OCI-M2 (cell line): Measurements from ENCODE around the gene ETFRF1.

Source experiments
- DNase-seq: peaks from one replicate; lab custom pipeline; 2025; ENCODE audit not compliant: unreplicated experiment; lab: John Stamatoyannopoulos, UW

Gene ETFRF1

GRCh38 chr12:25208554-25208953 lies 13.5 kb downstream of the ETFRF1 start:
- DNase-seq: no peak

DNA sequence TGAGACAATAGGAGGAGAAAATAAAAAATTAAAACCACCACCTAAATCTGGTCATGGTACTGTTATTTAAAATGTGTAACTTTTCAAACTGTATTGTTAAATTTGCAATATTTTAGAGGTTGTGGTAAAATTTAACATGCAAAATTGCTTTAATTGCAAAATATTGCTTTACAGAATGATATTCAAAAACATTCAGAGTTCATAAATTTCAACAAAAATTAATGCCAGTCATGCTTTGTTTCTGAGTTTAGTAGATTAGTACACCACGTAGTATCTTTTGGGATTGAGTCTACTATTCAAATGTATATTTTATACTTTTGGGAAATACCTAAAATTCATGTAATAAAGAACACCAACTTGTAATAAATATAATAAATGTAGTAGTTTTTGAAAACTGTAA lies 18.3 kb downstream of the ETFRF1 start:
- no peak for DNase-seq

GRCh38 chr12:25236190-25236589 lies 41.2 kb downstream of the ETFRF1 start:
- DNase-seq: no peak

DNA sequence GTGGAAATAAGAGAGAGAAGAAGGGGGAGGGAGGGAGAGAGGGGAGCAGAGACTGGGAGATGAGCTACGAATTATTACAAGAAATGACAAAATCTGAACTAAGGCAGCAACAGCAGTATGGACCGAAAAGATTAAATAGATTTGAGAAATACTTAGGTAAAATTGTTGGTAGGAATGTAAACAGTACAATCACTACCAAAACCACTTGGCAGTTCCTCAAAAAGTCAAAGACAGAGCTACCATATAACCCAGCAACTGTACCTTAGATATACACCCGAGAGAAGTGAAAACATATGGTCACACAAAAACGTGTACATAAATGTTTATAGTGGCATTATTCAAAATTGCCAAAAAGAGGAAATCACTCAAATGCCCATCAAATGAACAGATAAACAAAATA lies 41.6 kb downstream of the ETFRF1 start:
- DNase-seq: no peak

GRCh38 chr12:25241167-25242020 lies 46.4 kb downstream of the ETFRF1 start:
- DNase-seq: no peak

DNA sequence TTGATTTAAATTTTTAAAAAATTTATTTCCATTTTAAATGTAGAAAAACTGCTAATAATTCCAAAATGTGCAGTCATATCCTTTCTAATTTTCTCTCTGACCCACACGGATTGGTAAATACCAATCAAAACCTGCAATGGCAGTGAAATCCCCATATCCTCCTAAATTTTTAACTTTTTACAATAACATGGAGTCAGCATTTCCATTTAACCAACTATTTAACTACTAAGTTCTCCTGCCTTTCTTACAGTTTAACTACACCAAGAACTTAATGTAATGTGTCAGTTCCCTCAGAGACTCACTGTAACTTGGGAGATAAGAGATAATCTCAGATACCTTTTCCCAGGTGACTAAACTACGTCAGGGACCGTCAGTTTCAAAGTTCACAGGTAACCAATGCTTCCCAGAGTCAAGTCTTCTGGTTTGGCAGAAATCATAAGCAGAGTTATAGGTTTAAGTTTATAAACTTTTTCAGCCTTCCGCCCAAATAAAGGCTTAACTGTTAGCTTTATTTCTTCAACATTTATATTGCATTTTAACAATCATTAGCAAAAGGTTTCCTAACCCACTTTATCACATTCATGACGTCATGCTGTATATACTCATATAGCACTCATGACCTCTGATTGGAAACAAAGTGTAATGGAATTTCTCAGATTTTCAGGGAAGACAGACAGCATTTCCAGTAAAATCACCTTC lies 48.1 kb downstream of the ETFRF1 start:
- no peak for DNase-seq

DNA sequence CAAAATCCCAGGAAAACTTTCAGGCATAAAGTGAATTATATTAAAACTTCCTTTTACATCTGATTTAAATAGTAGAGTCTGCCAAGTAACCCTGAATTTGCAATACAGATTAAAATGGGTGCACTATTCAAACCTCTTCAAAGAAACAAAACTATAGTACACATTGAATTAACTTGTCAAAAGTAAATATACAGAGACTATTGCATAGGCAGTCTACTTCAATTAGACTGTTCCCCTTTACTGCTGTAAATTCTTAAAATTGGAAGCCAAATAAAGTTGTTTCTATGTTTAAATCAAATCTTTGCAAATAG lies 48.6 kb downstream of the ETFRF1 start:
- no peak for DNase-seq

- no peak for DNase-seq
Measured at GRCh38 chr12:25245491-25245890, 50.5 kb downstream of the ETFRF1 start.

GRCh38 chr12:25248137-25248536 lies 53.1 kb downstream of the ETFRF1 start:
- no peak for DNase-seq

DNA sequence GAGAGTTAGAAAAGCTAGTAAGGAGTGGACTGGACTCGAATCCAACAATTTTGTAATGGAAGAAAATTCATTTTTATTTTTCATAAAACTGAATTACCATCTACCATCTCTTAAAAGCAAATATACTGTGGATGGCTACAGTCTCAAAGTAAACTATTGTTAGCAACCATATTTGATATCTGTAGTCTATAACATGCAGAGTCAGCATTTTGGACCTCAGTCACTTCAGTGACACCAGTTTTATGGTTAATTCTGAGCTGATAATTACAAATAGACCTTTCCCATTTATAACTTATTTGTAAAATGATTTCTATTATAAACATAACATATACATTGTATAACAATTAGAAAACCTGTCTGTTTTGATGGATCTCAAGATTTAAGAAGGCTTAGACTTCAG lies 53.7 kb downstream of the ETFRF1 start:
- DNase-seq: no peak

- no peak for DNase-seq
Measured at GRCh38 chr12:25249931-25250738, 55.1 kb downstream of the ETFRF1 start.

DNA sequence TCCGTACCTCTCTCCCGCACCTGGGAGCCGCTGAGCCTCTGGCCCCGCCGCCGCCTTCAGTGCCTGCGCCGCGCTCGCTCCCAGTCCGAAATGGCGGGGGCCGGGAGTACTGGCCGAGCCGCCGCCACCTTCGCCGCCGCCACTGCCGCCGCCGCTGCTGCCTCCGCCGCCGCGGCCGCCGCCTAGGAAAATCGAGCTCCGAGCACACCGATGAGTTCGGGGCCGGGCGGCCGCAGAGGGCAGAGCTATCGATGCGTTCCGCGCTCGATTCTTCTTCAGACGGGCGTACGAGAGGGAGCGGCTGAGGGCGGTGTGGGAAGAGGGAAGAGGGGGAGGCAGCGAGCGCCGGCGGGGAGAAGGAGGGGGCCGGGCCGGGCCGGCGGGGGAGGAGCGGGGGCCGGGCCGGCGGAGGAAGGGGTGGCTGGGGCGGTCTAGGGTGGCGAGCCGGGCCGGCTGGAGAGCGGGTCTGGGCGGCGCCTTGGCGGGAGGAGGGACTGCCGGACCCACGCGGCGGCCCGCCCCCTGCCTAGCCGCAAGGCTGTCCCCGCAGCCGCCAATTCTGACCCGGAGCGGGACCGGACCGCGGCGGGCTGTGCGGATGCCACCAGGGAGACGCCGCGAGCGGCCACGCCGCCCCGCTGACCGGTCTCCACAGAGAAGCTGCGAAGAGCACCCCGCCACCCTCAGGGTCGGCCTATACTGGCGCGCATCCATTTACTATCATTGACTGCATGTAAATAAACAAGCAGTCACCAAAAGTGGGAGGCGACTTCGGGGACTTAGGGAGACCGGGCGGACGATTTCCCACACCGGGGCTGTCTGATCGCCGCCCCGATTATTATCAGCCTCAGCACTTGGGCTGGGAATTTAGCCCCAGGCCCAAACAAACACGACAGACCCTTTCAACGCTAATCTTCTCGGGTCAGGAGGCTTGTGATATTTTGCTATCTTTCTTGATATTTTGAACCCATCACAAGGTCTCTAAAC lies 56.0 kb downstream of the ETFRF1 start, which contains the start of gene KRAS:
Gene KRAS, minus strand, starts transcription at position 186 of the 987 bp plus-strand sequence.
- DNase-seq: no peak

DNA sequence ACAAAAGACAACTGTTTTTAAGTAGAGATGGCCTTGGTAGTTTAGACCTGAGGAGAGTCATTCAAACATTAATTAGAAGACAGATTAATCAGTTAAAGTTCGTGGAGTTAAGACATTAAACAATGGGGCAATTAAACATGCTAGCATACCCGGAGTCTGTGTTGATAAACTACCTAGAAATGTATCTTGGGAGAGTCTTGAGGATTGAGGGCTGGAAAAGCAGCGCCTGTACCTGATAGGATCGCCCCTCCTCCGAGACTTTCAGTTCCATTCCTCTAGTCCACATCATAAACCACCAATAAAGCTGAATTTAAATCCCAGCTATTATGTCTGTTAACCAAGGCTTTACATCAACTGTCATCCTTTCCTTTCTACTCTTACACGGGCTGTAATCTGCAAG lies 56.7 kb downstream of the ETFRF1 start:
- DNase-seq: no peak

DNA sequence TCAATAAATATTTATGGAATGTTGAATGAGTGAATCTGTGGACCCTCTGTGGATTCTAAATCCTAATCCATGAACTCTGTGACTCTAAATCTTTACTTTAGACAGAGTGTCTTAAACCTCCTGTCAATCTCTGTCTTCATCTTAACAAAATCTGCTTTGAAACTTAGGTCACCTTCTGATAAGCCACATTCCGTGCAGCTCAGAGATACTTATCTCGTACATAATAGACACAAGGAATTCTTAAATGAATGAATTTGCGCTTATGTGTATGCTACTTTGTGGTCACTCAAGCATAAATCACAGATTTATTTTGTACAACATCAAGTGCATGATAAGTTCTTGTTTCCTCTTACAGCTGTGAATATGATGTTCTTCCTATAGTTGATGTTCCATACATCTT lies 57.9 kb downstream of the ETFRF1 start:
- DNase-seq: no peak

DNA sequence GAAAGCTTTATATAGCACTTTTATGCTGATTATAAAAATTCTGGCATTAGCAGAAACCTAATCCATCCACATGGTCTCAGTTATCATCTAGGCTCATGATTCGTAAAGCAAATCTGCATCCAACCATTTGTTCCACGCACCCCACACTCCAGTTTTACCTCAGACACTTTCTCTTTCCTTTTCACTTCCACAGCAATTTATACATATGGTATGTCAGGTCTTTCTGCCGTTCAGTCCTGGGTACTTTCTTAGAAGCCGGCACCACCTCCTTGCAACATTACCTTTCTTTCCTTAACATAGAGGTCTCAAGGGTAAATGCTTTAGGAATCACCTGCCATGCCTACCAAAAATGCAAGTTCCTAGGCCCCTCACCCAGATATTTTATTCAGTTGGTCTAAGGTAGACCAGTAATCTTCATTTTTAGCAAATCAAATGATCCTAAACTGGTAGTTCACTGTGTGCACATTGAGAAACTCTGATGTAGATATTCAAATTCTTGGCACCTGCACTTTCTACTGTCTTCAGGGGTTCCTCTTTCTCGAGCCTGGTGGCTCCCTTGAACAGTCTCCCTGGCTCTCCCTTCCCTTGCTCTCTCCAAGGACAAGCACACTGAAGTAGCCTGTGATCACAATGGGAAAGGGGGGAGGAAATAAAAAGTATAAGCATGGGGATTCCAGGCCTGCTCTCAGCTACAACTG lies 58.5 kb downstream of the ETFRF1 start:
- DNase-seq: no peak

DNA sequence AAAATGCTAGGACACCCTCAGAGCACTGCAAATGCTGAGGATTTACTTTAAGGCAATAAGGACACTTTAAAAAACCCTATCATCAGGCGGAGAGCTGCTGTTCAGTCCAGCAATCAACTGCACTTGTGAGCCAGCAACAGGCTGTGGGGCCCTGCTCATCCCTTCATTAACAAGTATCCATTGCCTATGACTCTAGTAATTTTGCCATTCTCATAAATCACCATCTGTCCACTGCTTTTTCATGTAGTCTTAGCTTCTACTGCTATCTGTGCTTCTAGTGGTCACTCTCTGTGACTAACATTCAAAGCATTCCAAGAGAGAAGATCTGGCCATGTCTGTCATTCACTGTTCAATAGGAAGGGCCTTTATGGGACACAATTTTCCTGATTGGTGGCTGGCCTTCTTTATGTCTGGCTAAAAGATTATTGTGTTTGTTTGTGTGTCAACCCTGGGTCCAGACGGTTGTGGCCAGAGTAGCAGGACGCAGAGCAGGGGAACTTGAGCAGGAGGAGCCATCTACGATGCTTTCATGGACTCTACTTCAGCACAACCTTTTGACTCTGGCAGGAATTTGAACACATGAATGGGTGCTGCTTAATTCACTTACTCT lies 59.3 kb downstream of the ETFRF1 start:
- DNase-seq: no peak
